Right lobe of liver (tissue), 4 donors: ENCODE data around the gene CTSV.
"Not testable (repeated sequence)": the region's sequence is repeated elsewhere in the genome, so short reads cannot be mapped to it uniquely, and the experiment has no call there.

ENCODE experiments used
- POLR2A ChIP-seq: fragments of 450-650 bp; IDR thresholded peaks from one replicate; pipeline ENCODE4 v1.6.1; 2017; ENCODE audit warnings: antibody characterized with exemption, mild to moderate bottlenecking
- TF ChIP-seq, protein P1 (sequence below), 4 donors: fragments of 200-600 bp in 3 of 4; fragments of 450-650 bp in 1 of 4; IDR thresholded peaks; one replicate each; pipeline versions ENCODE4 v1.5.1 to v1.8.0; 2016 to 2022; ENCODE audit warnings: antibody characterized with exemption in 4 of 4, mild to moderate bottlenecking in 2 of 4
- donor health status: DM: no; HTN: no; CAD: no.
- donor health status: DM: no; HTN: no; CAD: no.
- donor health status: DM: no; HTN: yes; CAD: no.

DNA sequence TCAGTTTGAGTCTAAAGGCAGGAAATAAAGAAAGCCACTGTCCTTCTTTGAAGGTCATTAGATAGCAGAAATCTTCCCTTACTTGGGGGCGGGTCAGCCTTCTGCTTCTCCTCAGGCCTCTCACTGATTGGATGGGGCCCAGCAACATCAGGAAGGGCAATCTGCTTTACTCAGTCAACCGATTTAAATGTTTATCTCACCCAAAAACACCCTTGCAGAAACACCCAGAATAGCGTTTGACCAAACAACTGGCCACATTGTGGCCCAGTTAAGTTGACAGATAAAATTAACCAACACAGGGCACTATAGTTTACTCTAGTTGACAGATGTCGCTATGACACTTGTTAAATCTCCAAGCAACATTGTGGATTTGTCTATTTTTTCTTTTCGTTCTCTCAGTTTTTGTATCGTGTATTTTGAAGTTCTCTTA is 45.6 kb upstream of the CTSV start:
- TF ChIP-seq, protein P1, sequence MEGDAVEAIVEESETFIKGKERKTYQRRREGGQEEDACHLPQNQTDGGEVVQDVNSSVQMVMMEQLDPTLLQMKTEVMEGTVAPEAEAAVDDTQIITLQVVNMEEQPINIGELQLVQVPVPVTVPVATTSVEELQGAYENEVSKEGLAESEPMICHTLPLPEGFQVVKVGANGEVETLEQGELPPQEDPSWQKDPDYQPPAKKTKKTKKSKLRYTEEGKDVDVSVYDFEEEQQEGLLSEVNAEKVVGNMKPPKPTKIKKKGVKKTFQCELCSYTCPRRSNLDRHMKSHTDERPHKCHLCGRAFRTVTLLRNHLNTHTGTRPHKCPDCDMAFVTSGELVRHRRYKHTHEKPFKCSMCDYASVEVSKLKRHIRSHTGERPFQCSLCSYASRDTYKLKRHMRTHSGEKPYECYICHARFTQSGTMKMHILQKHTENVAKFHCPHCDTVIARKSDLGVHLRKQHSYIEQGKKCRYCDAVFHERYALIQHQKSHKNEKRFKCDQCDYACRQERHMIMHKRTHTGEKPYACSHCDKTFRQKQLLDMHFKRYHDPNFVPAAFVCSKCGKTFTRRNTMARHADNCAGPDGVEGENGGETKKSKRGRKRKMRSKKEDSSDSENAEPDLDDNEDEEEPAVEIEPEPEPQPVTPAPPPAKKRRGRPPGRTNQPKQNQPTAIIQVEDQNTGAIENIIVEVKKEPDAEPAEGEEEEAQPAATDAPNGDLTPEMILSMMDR (IDR thresholded peaks at IDR 0.05): not testable (repeated sequence)
- not testable (repeated sequence) for TF ChIP-seq POLR2A
